ENCODE results near the gene DHRS11. TPM values are rescaled to one million over a fixed set of nuclear protein-coding genes. Genes with fewer than 3 reads are reported as not detected.
A peak's percentile ranks its signal among the peaks of the same experiment; 100 is the strongest.

DHRS11 gene
- total and polyA plus RNA-seq, 12 donors = 5.9 to 28.1 (median 12.9) TPM

- Histone ChIP-seq H3K4me3 (no peak overlapping the region), H3K36me3 (replicated peaks in 1 of 2) (no peaks in the 10 kb centered on the region), H3K9me3 (replicated peaks in 1 of 3) (no peaks in the 10 kb centered on the region), H3K4me1 (replicated peaks in 1 of 2) (peaks cover 9 to 12% of the 10 kb centered on the region in 2 donors), H3K27me3 (peaks cover 39% of the 10 kb centered on the region), H3K27ac (no peak overlapping the region)
- intact Hi-C loops (cut with DNase I) = no loop called here
- no peak for DNase-seq
- TF ChIP-seq CTCF (IDR thresholded peaks at IDR 0.05) (no peak), POLR2A (IDR thresholded peaks at IDR 0.05) (no peak)
- 87 to 94% (median 90%) methylated on average over 2 of the region's 2 CpGs for WGBS, 4 donors
These were observed 48.7 kb downstream of the DHRS11 start for GRCh38 chr17:36640346-36640745.

GRCh38 chr17:36640836-36641235 lies 49.2 kb downstream of the DHRS11 start:
- H3K27me3 ChIP-seq = peaks cover 42% of the 10 kb centered on the region
- H3K4me3 ChIP-seq = no peak overlapping the region
- no peaks in the 10 kb centered on the region for H3K36me3 ChIP-seq (replicated peaks in 1 of 2)
- 61 to 87% (median 67%) methylated on average over 6 to 10 of the region's 10 CpGs for WGBS, 4 donors
- H3K9me3 ChIP-seq (replicated peaks in 1 of 3) = no peaks in the 10 kb centered on the region
- intact Hi-C loops (cut with DNase I) = no loop called here
- H3K27ac ChIP-seq = no peak overlapping the region
- peaks cover 9 to 12% of the 10 kb centered on the region in 2 donors for H3K4me1 ChIP-seq (replicated peaks in 1 of 2)
- no peak for DNase-seq
- TF ChIP-seq CTCF (IDR thresholded peaks at IDR 0.05) (no peak), POLR2A (IDR thresholded peaks at IDR 0.05) (no peak)

GRCh38 chr17:36641331-36641876 lies 49.7 kb downstream of the DHRS11 start:
- no peak for DNase-seq
- H3K9me3 ChIP-seq (replicated peaks in 1 of 3) = no peaks in the 10 kb centered on the region
- peak overlapping the region in 1 of 4 donors; percentile 55 for H3K4me3 ChIP-seq
- intact Hi-C loops (cut with DNase I) = no loop called here
- WGBS, 4 donors = 11 to 21% (median 16%) methylated on average over 13 to 43 of the region's 43 CpGs
- H3K27ac ChIP-seq = no peak overlapping the region
- peaks cover 46% of the 10 kb centered on the region for H3K27me3 ChIP-seq
- no peaks in the 10 kb centered on the region for H3K36me3 ChIP-seq (replicated peaks in 1 of 2)
- TF ChIP-seq CTCF (IDR thresholded peaks at IDR 0.05) (no peak), POLR2A (IDR thresholded peaks at IDR 0.05) (no peak)
- peaks cover 9 to 12% of the 10 kb centered on the region in 2 donors for H3K4me1 ChIP-seq (replicated peaks in 1 of 2)

GRCh38 chr17:36641877-36642845 lies 50.5 kb downstream of the DHRS11 start:
- no peak for TF ChIP-seq CTCF (IDR thresholded peaks at IDR 0.05)
- TF ChIP-seq POLR2A (IDR thresholded peaks at IDR 0.05) = no peak
- H3K27me3 ChIP-seq = peaks cover 50% of the 10 kb centered on the region
- intact Hi-C loops (cut with DNase I) = no loop called here
- no peak overlapping the region for H3K27ac ChIP-seq
- H3K9me3 ChIP-seq (replicated peaks in 1 of 3) = no peaks in the 10 kb centered on the region
- peak overlapping the region in 1 of 4 donors; percentile 55 for H3K4me3 ChIP-seq
- 7 to 21% (median 8%) methylated on average over 28 to 64 of the region's 64 CpGs for WGBS, 4 donors
- peaks cover 9 to 12% of the 10 kb centered on the region in 2 donors for H3K4me1 ChIP-seq (replicated peaks in 1 of 2)
- H3K36me3 ChIP-seq (replicated peaks in 1 of 2) = no peaks in the 10 kb centered on the region
- peak in 1 of 7 donors; percentile 6 for DNase-seq
